Stimulated activated CD8-positive, alpha-beta memory T cell treated with anti-CD3 and anti-CD28 coated beads, Interleukin-15, amount 100 ng/mL, for 4 hours (primary cell): ENCODE results near the gene ISL1.

Source experiments
- DNase-seq, 2 donors: peaks; one replicate each; pipeline ENCODE4 v3.0.0-alpha.2; 2020; ENCODE audit warnings: low read depth in 2 of 2

The ISL1 gene

DNA sequence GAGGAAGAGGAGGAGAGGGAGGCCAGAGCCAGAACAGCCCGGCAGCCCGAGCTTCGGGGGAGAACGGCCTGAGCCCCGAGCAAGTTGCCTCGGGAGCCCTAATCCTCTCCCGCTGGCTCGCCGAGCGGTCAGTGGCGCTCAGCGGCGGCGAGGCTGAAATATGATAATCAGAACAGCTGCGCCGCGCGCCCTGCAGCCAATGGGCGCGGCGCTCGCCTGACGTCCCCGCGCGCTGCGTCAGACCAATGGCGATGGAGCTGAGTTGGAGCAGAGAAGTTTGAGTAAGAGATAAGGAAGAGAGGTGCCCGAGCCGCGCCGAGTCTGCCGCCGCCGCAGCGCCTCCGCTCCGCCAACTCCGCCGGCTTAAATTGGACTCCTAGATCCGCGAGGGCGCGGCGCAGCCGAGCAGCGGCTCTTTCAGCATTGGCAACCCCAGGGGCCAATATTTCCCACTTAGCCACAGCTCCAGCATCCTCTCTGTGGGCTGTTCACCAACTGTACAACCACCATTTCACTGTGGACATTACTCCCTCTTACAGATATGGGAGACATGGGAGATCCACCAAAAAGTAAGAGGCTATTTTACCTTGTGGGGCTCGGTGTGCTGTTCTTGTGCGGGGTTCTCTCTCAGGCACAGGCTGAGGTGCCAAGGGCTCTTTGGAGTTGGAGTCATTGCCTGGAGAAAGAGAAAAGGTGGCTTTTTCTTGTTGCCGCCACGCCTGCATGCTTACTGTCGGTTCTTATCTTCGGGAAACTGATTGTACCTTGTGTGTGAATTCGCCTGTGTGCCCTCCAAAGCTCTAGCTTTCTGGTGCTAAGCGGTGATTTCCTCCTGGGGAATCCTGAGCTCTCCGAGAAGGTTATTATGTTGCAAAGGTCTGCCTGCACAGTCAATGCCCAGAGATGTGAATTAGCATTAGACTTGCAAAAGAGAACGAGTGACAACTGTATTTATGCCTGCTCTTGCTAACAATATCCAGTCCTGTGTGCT is at the start of gene ISL1:
Gene ISL1, plus strand, starts transcription at position 318 of the 991 bp plus-strand sequence. Its CDS starts 224 bp downstream, at position 542.
- no peak for DNase-seq

DNA sequence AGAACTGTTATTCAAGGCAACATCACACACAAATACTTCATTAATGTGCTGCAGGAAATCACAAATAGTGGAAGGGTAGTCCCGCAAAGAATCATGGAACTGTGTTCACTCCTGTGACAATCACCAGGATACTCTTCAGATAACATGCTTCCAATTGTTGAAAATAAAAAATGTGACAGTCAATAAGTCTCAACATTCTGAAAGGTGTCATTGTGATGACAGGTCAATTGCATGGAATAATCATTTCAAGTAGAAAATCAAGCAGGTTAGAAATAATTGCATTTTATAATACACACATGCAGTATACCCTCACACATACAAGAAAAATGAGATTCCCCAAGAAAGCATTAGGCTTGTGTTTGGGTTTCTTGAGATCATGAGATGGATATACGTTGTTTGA is 46.4 kb upstream of the ISL1 start:
- DNase-seq = no peak

DNA sequence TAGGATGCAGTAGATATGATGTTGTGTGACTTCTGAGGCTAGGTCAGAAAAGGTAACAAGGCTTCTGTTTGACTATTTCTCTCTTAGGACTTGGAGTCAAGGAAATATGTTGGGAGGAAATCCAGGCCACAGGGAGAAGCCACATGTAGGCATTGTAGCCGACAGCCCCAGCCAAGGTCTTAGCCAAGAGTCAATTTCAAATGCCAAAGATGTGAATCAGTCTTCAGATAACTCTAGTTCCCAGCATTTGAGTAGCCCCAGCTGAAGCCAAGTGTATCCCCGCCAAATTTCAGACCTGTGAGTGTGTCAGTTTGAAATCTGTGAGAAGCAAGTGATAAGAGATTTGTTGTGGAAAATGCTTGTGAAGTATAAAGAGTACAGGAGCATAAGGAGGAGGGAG is 38.1 kb upstream of the ISL1 start:
- no peak for DNase-seq

DNA sequence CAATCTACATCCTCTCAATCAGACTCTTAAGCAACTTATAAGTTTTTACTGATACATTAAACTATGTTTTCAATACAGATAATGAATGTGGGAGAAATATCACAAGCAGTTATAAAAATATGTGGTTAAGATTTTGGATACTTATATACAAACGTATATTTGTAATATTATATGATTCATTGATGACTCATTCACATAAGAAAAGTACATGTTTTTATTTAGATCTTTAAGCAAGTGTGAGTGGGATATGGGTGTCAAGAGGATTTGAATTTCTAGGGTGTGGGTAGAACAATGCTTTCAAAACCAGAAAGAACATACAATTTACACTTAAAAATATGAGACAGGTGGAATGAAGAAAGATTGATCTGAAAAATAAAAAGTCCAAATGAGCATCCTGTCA is 36.1 kb upstream of the ISL1 start:
- no peak for DNase-seq

DNA sequence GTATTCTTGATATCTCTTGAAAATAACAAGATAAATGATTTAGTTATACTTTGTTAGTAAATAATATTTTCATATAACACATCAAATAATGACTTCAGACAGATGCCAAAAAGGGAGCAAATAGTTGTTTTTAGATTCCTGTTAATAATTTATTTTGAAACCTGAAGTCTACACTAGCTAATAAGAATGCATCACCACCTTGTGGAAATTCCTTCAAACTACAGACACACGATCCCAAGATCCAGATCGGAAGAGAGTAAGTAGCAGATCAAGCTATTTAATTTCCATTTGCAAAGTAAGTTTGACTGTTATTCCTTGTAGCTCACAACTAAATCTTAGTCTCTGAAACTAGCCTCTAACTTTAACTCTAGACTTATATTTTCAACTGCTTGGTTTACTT is 35.5 kb upstream of the ISL1 start:
- no peak for DNase-seq

DNA sequence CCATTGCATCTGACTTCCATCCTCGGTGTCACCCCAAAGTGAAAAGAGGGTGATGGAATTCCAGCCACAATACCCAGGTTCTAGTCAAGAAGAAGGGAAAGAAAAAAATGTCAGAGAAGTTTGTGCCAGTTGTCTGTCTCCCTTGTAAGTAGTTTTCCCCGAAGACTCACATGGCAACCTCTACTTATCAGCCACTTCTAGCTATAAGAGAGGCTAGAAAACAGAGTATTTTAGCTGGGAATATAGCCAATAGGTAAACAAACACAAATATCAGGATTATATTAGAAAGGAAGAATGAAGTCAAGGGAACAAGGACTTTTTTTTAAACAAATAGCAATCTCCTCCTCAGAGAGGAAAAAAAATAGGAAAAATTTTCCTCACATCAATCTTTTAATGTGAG is 12.2 kb upstream of the ISL1 start:
- no peak for DNase-seq

DNA sequence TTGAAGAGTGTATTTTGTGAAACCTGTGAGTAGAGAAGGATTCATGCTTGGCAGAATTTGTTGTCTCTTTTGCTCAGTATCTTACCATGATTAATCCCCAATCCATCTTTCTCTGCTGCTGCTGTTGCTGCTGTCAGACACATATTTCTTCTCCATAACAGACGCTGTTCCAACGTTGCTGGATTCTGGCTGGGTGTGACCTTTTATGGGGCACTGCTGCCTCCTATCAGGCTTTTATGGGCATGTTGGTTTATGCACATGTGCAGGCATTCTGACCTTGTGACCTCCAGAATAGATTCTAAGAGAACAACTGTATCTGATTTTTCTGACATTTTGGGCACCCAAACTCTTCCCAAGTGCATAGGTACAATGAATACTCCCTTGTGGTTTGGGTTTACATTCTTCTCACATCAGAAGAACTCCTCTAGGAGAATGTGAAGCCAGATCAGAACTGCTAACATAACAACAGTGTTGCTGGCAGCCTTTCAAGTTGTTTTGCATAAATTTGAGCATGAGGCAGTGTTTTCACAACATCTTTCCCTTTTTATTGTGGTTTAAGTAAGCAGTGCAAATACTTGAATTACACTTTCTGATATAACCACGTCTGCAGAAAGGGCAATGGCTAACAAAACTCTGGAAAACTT is 9.2 kb upstream of the ISL1 start:
- no peak for DNase-seq

DNA sequence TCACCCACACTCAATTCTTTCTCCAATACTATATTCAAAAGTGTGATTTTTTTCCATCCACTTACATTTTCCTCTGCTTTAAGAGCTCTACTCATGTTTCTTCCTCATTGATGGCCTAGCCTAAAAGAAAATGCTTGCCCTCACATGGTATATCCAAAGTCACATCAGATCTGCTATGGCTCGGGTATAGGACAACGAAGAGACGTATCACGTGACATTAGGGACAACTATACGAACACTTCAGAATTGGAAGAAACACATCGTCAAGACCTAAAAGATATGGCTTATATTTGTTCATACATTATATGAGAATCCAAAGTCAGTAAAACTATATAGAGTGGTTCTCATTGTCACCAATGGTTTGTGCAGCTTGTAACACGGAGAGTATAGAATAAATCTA is 8.2 kb upstream of the ISL1 start:
- DNase-seq = no peak

DNA sequence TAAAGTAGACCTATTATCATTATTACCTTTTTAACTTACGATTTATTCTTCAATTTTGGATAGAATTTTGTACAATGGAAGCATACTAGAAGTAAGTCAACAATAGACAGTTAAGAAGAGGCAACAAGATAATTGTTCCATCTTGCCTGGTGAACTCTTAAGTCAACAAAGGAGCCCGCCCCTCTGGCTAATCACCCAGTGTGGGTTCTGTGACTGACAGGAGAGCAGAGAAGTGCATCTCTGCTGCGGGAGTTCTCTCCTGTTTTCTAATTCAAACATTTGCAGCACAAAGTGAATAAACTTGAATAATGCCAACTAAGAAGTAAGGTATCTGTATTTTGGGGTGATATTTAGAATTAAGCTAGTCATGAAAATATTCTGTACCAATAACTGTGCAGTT is 6.7 kb upstream of the ISL1 start:
- DNase-seq = no peak

DNA sequence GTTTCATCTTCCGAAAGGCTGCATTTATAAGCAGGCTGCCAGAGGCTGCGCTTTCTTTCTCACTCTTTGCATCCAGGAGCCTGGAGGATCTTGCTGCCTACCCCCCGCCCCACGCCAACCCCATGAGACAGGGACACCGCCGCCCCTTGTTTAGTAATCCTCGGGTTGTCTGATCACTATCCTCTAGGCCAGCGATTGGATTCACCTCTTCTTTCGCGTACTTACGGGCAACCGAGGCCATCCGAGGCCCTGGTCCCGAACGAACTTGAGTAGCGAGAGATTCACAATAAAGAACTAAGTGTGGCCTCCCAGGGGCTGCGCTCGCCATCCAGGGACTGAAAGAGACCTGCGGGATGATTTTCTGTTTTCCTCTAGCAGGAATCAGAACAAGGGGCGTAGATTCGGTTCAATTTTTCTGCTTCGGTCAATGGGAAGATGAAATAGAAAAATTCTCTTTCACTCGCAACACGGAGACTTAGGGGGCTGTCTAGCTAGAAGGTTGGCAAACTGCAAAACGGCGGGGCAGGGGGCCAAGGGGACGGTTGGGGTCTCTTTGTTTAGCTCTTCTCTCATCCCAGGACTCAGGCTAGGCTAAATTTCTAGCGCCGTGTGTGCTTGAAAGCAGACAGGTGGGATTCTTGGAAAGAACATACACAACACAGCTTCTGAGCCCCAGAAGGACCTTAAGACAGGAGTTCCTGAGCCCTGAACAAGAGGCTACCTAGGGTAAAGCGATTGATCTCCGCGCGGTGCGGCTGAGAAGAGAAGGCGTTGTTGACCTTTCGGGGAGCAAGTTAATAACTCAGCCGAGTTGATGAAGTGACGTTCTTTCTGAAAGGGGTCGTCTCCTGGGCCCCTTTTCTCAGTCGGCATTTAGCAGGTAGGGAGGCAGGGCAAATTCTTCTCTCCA is 5.8 kb upstream of the ISL1 start:
- DNase-seq = no peak

DNA sequence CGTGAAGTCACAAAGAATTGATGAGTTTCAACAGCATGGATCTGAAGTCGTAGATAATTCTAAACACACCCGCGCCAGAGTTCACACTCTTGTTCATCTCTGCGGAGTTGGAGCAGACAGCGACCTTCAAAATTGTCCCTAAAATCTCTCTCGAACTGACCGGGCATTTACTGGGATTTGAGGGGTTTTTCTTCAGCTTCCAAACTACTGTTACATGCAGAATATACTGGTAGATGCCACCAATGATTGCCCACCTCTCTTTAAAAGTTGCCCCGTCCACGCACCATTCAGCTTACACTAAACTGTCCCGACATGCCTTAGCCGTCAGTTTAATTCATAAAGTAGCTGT is 5.2 kb upstream of the ISL1 start:
- DNase-seq = no peak

DNA sequence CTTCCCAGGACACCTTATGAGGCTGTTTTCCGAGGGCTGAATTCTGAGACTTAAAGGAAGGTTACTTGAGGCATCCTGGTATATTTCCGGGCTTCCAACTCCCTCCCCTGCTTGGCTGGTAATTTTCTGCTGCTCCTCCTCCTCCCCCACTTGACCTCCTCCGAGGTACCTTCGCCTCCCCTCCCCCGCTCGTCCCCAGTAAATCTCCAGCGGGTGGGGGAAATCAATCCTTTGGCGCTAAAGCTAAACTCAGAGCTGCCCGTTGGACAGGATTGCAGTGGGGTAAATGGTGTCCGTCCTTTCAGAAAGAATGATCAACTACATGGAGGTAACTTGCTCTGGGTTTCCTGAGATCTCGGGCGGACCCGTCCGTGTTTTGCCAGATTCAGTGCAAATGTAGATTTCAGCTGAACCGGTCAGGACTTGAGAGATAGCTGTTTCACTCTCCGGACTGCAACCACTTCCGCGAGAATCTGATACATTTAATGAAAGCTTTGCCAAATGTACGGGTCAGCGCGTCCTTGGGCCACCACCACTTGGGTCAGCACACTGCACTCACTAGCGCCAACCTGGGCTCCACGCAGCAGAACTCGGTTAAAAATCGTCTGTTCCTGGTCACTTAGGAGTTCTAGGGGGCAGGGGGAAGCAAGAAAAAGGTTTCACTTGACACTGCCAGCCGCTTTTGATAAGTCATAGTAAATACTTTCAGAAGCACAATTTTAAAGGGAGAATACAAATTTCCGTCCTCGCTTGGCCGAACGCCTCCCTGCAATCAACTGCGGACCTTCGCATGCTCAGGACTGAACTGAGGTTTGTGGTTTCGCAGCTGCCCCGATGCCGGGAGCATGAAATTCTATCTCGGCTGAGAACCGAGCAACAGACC is 4.6 kb upstream of the ISL1 start:
- no peak for DNase-seq

DNA sequence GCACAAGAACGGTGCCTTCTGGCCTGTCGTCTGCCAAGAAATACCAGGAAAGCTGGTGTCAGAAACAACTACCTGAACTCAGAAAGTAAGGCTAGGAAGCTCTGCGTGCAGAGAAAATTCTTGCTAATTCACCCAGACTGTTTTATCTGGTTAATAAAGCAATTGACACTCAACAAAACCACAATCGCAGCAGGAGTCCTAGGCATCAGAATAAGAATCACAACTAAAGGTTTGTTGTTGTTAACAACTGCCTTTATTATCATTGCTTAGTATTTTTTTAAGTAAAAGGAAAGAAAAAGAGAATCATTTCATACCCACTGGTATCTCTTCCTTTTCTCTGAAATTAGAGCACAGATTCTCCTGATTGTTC is 3.9 kb upstream of the ISL1 start:
- no peak for DNase-seq

DNA sequence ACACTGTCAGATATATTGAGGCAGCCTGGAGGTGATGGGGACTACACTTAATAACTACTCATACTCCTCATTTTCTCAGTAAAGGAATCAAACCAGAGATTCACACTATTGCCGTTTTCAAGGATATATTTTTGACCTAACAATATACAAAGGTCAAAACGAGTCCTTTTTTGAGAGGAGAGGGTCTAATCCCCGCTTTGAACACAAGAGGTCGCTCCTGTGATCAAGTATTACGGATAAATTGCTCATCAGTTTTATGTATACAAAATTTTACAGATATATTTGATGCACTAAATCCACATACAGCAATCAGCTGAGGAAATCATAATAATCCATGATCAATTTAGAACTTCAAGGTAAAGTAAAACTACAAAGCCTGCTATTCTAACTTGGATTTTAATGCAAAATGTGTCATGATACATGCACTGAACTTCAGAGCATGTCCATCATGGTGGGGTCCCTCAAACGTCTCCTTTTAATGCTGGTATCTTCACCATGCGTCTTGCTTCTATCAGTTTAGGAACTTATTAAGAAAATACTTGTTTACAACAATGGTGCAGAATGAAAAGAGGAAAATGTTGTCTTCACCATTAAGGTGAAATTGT is 2.5 kb upstream of the ISL1 start:
- no peak for DNase-seq

DNA sequence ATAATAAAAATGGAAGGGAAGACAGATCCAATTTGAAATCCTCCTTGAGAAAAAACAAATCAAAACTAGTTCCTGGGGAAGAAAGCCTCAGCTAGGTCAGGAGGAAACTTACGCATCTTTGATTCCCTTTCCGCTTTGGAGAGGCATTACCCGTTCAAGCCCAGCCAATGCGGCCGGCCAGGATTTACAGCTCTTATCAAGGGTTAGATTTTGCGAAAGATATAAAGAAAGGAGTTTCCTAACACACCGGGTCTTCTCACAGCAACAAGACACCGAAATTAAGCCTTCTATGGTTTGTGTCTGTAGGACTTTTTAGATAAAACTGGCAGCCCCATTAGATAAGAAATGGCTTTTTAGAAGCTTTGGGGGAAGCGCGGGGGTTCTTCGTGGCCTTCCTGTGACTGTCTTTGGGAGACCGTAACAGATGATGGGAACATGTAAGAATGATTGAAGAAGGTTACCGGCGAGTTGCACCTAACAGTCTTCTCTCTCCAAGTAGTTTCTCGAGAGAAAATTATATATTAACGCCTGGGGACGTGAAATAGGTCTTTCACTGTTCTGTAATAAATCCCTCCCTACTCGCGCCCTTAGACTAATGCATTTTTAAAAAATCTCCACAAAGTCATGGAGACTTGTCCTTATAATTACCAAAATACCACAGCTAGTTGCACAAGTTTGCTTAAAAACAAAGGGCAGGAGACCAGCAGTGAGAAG is 1.3 kb upstream of the ISL1 start:
- DNase-seq = no peak

DNA sequence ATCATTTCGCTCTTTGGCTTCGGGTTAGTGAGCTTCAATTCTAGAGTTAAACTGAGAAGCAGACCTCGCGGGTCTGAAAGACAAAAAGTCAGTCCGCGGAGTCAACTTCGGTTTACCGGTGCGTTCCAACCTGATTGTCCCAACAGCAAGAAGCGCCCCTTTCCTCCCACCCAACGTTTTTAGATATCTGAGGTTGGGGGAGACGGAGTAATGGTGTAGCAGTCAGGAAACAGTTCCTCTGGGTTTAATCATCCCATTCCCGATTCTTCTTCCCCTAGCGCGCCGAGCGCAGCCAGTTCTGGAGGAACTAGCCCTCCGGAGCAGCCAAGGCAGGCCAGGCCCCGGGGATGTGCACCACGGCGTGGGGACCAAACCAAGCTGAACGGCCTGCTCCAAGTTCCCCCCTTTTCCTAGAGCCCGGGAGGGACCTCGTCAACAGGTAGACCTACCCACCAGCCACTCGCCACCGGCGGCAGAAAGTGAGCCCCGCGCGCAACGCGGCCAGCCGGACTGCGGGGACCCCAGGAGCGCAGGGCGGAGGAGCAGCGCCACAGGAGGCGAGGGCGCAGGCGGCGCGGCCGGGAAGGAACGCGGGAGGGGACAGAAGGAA is 622 bp upstream of the ISL1 start:
- no peak for DNase-seq

DNA sequence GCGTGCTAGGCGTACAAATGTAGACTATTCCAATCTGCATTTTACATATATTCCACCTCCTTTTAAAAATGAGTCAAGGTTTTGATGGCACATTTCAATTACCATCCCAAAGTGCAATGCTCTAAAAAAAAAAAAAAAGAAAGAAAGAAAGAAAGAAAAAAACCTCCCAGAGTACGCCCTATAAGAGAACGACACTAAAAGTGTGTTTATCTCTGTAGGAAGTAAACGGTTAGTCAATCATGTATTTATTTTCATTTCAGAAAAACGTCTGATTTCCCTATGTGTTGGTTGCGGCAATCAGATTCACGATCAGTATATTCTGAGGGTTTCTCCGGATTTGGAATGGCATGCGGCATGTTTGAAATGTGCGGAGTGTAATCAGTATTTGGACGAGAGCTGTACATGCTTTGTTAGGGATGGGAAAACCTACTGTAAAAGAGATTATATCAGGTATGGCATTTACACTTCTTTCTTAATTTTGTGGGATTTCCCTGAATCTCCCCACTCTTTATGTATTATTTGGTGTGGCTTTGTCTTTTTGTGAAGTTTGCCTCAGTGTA is 1.1 kb downstream of the ISL1 start:
- no peak for DNase-seq

DNA sequence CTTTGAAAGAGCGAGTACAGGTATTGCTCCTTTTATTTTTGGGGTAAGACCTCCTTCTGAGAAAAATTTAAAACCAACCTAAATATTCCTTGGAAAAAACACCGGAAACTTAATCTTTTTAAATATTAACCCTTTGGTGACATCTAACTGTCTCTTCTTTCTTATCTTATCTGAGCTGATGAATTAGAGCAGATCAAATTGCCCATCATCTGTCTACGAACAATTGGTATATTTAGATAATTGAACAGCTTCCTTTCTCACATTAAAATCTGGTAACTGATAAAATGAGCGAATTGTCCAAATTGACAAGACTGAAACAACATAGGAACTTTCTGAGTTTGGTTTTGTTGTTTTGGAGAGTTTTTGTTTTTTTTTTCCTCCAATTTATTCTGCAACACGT is 2.0 kb downstream of the ISL1 start:
- no peak for DNase-seq
